ENCODE results near the gene CDK5. TPM values are rescaled to one million over a fixed set of nuclear protein-coding genes. Genes with fewer than 3 reads are reported as not detected.

CDK5 gene
- total RNA-seq, 1 donor from 2014 or later, result 5.7 TPM

GRCh38 chr7:151080522-151081169 is 22.9 kb upstream of the CDK5 start, which contains the start of gene FASTK:
FASTK (minus strand) TSS chr7:151080809; CDS start chr7:151080766, 43 bp downstream.
- Histone ChIP-seq H3K36me3 (ENCODE audit: control insufficient read depth in 3 of 3, insufficient read depth in 3 of 3, low read length in 3 of 3) (peaks cover 11 to 17% (median 16%) of the 10 kb centered on the region in 3 donors), H3K27me3 (ENCODE audit: control insufficient read depth in 3 of 3, insufficient read depth in 3 of 3, low read length in 3 of 3) (no peaks in the 10 kb centered on the region), H3K27ac (ENCODE audit: low read depth, low read length) (peak within 1 kb of the TSS; percentile 91), H3K9me3 (ENCODE audit: control insufficient read depth in 3 of 3, low read length in 3 of 3) (no peaks in the 10 kb centered on the region), H3K4me3 (ENCODE audit: low read length in 3 of 3) (peak within 1 kb of the TSS; percentile 90 to 95 (median 93)), H3K4me1 (ENCODE audit: control insufficient read depth in 3 of 3, insufficient read depth in 3 of 3, low read length in 3 of 3) (peaks cover 49 to 58% (median 52%) of the 10 kb centered on the region in 3 donors), H3K9ac (ENCODE audit: low read depth in 1 of 3, low read length in 3 of 3) (peak within 1 kb of the TSS; percentile 84 to 95 (median 91))

- no peaks in the 10 kb centered on the region for H3K9me3 ChIP-seq (ENCODE audit: control insufficient read depth in 3 of 3, low read length in 3 of 3)
- H3K4me3 ChIP-seq (ENCODE audit: low read length in 3 of 3), result peak overlapping the region; percentile 90 to 95 (median 93)
- peak overlapping the region; percentile 78 to 95 (median 91) for H3K9ac ChIP-seq (ENCODE audit: low read depth in 1 of 3, low read length in 3 of 3)
- peaks cover 16 to 22% (median 21%) of the 10 kb centered on the region in 3 donors for H3K36me3 ChIP-seq (ENCODE audit: control insufficient read depth in 3 of 3, insufficient read depth in 3 of 3, low read length in 3 of 3)
- peak overlapping the region; percentile 91 for H3K27ac ChIP-seq (ENCODE audit: low read depth, low read length)
- H3K27me3 ChIP-seq (ENCODE audit: control insufficient read depth in 3 of 3, insufficient read depth in 3 of 3, low read length in 3 of 3), result no peaks in the 10 kb centered on the region
- peaks cover 44 to 53% (median 47%) of the 10 kb centered on the region in 3 donors for H3K4me1 ChIP-seq (ENCODE audit: control insufficient read depth in 3 of 3, insufficient read depth in 3 of 3, low read length in 3 of 3)
Measured at GRCh38 chr7:151080067-151080521, 22.4 kb upstream of the CDK5 start.

GRCh38 chr7:151079199-151079910 is 21.7 kb upstream of the CDK5 start:
- Histone ChIP-seq H3K9ac (ENCODE audit: low read depth in 1 of 3, low read length in 3 of 3) (peak overlapping the region; percentile 78 to 95 (median 91)), H3K27ac (ENCODE audit: low read depth, low read length) (no peak overlapping the region), H3K27me3 (ENCODE audit: control insufficient read depth in 3 of 3, insufficient read depth in 3 of 3, low read length in 3 of 3) (no peaks in the 10 kb centered on the region), H3K36me3 (ENCODE audit: control insufficient read depth in 3 of 3, insufficient read depth in 3 of 3, low read length in 3 of 3) (peaks cover 23 to 29% (median 28%) of the 10 kb centered on the region in 3 donors), H3K4me1 (ENCODE audit: control insufficient read depth in 3 of 3, insufficient read depth in 3 of 3, low read length in 3 of 3) (peaks cover 43 to 49% (median 47%) of the 10 kb centered on the region in 3 donors), H3K4me3 (ENCODE audit: low read length in 3 of 3) (peak overlapping the region; percentile 90 to 95 (median 93)), H3K9me3 (ENCODE audit: control insufficient read depth in 3 of 3, low read length in 3 of 3) (no peaks in the 10 kb centered on the region)

- peaks cover 39 to 44% (median 42%) of the 10 kb centered on the region in 3 donors for H3K4me1 ChIP-seq (ENCODE audit: control insufficient read depth in 3 of 3, insufficient read depth in 3 of 3, low read length in 3 of 3)
- H3K27ac ChIP-seq (ENCODE audit: low read depth, low read length), result peak overlapping the region; percentile 12
- peak overlapping the region in 2 of 3 donors; percentile 45 to 91 for H3K9ac ChIP-seq (ENCODE audit: low read depth in 1 of 3, low read length in 3 of 3)
- no peaks in the 10 kb centered on the region for H3K27me3 ChIP-seq (ENCODE audit: control insufficient read depth in 3 of 3, insufficient read depth in 3 of 3, low read length in 3 of 3)
- H3K4me3 ChIP-seq (ENCODE audit: low read length in 3 of 3), result no peak overlapping the region
- no peaks in the 10 kb centered on the region for H3K9me3 ChIP-seq (ENCODE audit: control insufficient read depth in 3 of 3, low read length in 3 of 3)
- peaks cover 30 to 37% (median 35%) of the 10 kb centered on the region in 3 donors for H3K36me3 ChIP-seq (ENCODE audit: control insufficient read depth in 3 of 3, insufficient read depth in 3 of 3, low read length in 3 of 3)
Measured at GRCh38 chr7:151078233-151079040, 20.7 kb upstream of the CDK5 start.

- no peak overlapping the region for H3K4me3 ChIP-seq (ENCODE audit: low read length in 3 of 3)
- H3K4me1 ChIP-seq (ENCODE audit: control insufficient read depth in 3 of 3, insufficient read depth in 3 of 3, low read length in 3 of 3), result peaks cover 39 to 43% (median 42%) of the 10 kb centered on the region in 3 donors
- H3K36me3 ChIP-seq (ENCODE audit: control insufficient read depth in 3 of 3, insufficient read depth in 3 of 3, low read length in 3 of 3), result peaks cover 30 to 37% (median 35%) of the 10 kb centered on the region in 3 donors
- H3K27ac ChIP-seq (ENCODE audit: low read depth, low read length), result no peak overlapping the region
- H3K9ac ChIP-seq (ENCODE audit: low read depth in 1 of 3, low read length in 3 of 3), result no peak overlapping the region
- no peaks in the 10 kb centered on the region for H3K27me3 ChIP-seq (ENCODE audit: control insufficient read depth in 3 of 3, insufficient read depth in 3 of 3, low read length in 3 of 3)
- no peaks in the 10 kb centered on the region for H3K9me3 ChIP-seq (ENCODE audit: control insufficient read depth in 3 of 3, low read length in 3 of 3)
Measured at GRCh38 chr7:151077705-151078232, 20.1 kb upstream of the CDK5 start.

- H3K4me1 ChIP-seq (ENCODE audit: control insufficient read depth in 3 of 3, insufficient read depth in 3 of 3, low read length in 3 of 3), result peaks cover 32 to 36% (median 35%) of the 10 kb centered on the region in 3 donors
- no peaks in the 10 kb centered on the region for H3K9me3 ChIP-seq (ENCODE audit: control insufficient read depth in 3 of 3, low read length in 3 of 3)
- no peak overlapping the region for H3K27ac ChIP-seq (ENCODE audit: low read depth, low read length)
- H3K4me3 ChIP-seq (ENCODE audit: low read length in 3 of 3), result no peak overlapping the region
- H3K9ac ChIP-seq (ENCODE audit: low read depth in 1 of 3, low read length in 3 of 3), result no peak overlapping the region
- no peaks in the 10 kb centered on the region for H3K27me3 ChIP-seq (ENCODE audit: control insufficient read depth in 3 of 3, insufficient read depth in 3 of 3, low read length in 3 of 3)
- peaks cover 30 to 40% (median 37%) of the 10 kb centered on the region in 3 donors for H3K36me3 ChIP-seq (ENCODE audit: control insufficient read depth in 3 of 3, insufficient read depth in 3 of 3, low read length in 3 of 3)
Measured at GRCh38 chr7:151076863-151077704, 19.4 kb upstream of the CDK5 start.

- Histone ChIP-seq H3K9ac (ENCODE audit: low read depth in 1 of 3, low read length in 3 of 3) (no peak overlapping the region), H3K4me3 (ENCODE audit: low read length in 3 of 3) (no peak overlapping the region), H3K9me3 (ENCODE audit: control insufficient read depth in 3 of 3, low read length in 3 of 3) (no peaks in the 10 kb centered on the region), H3K36me3 (ENCODE audit: control insufficient read depth in 3 of 3, insufficient read depth in 3 of 3, low read length in 3 of 3) (peaks cover 41 to 47% (median 43%) of the 10 kb centered on the region in 3 donors), H3K4me1 (ENCODE audit: control insufficient read depth in 3 of 3, insufficient read depth in 3 of 3, low read length in 3 of 3) (peaks cover 21 to 26% (median 25%) of the 10 kb centered on the region in 3 donors), H3K27ac (ENCODE audit: low read depth, low read length) (no peak overlapping the region), H3K27me3 (ENCODE audit: control insufficient read depth in 3 of 3, insufficient read depth in 3 of 3, low read length in 3 of 3) (no peaks in the 10 kb centered on the region)
Measured at GRCh38 chr7:151075978-151076426, 18.3 kb upstream of the CDK5 start.

- Histone ChIP-seq H3K4me3 (ENCODE audit: low read length in 3 of 3) (no peak overlapping the region), H3K27me3 (ENCODE audit: control insufficient read depth in 3 of 3, insufficient read depth in 3 of 3, low read length in 3 of 3) (no peaks in the 10 kb centered on the region), H3K4me1 (ENCODE audit: control insufficient read depth in 3 of 3, insufficient read depth in 3 of 3, low read length in 3 of 3) (peaks cover 21 to 23% (median 23%) of the 10 kb centered on the region in 3 donors), H3K9me3 (ENCODE audit: control insufficient read depth in 3 of 3, low read length in 3 of 3) (no peaks in the 10 kb centered on the region), H3K36me3 (ENCODE audit: control insufficient read depth in 3 of 3, insufficient read depth in 3 of 3, low read length in 3 of 3) (peaks cover 45 to 50% (median 47%) of the 10 kb centered on the region in 3 donors), H3K9ac (ENCODE audit: low read depth in 1 of 3, low read length in 3 of 3) (no peak overlapping the region), H3K27ac (ENCODE audit: low read depth, low read length) (no peak overlapping the region)
Measured at GRCh38 chr7:151075662-151075971, 17.9 kb upstream of the CDK5 start.
